ENCODE results near the gene SYTL1.

- TF ChIP-seq, protein P1, sequence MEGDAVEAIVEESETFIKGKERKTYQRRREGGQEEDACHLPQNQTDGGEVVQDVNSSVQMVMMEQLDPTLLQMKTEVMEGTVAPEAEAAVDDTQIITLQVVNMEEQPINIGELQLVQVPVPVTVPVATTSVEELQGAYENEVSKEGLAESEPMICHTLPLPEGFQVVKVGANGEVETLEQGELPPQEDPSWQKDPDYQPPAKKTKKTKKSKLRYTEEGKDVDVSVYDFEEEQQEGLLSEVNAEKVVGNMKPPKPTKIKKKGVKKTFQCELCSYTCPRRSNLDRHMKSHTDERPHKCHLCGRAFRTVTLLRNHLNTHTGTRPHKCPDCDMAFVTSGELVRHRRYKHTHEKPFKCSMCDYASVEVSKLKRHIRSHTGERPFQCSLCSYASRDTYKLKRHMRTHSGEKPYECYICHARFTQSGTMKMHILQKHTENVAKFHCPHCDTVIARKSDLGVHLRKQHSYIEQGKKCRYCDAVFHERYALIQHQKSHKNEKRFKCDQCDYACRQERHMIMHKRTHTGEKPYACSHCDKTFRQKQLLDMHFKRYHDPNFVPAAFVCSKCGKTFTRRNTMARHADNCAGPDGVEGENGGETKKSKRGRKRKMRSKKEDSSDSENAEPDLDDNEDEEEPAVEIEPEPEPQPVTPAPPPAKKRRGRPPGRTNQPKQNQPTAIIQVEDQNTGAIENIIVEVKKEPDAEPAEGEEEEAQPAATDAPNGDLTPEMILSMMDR (IDR thresholded peaks at IDR 0.05; ENCODE audit: borderline replicate concordance, extremely low read depth, low read length, poor library complexity, severe bottlenecking), result no peak
- TF ChIP-seq EZH2 (IDR thresholded peaks at IDR 0.05; ENCODE audit: borderline replicate concordance, low read depth, low read length, severe bottlenecking), result no peak
These were observed 8.0 kb upstream of the SYTL1 start for GRCh38 chr1:27333717-27334279.
